NCI-H2107 treated with DMSO at 0.1 percent for 48 hours (cell line): ENCODE measurements around the gene ZNF354B.
"Not testable (repeated sequence)": the region's sequence is repeated elsewhere in the genome, so short reads cannot be mapped to it uniquely, and the experiment has no call there.

Experiments used
- DNase-seq: peaks from one replicate; lab custom pipeline; 2025; ENCODE audit not compliant: unreplicated experiment; lab: John Stamatoyannopoulos, UW

Gene ZNF354B

GRCh38 chr5:178859625-178860521 is at the start of gene ZNF354B:
TSS of gene ZNF354B (plus strand) at chr5:178859953. CDS start at chr5:178861048, 1,095 bp downstream.
- DNase-seq, result peak; percentile 22

DNA sequence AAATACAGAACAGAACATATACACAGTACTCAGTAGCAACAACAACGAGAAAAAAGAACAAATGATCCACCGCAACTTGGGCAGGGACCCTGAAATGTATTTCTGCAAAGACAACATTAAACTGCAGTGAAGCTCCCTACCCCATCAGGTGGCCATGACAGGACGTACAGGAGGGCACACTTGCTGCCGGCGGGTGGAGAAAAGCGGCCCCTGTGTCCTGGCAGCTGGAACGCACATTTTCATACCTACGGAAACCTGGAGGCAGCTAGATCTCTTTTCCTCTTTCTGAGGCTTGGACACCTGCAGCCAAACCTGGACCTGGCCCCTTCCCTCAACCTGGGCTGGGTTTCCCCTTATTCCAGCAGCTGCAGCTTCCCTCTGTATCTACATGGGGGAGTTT is 42.2 kb upstream of the ZNF354B start:
- DNase-seq, result no peak

GRCh38 chr5:178818094-178818493 is 41.7 kb upstream of the ZNF354B start:
- no peak for DNase-seq

DNA sequence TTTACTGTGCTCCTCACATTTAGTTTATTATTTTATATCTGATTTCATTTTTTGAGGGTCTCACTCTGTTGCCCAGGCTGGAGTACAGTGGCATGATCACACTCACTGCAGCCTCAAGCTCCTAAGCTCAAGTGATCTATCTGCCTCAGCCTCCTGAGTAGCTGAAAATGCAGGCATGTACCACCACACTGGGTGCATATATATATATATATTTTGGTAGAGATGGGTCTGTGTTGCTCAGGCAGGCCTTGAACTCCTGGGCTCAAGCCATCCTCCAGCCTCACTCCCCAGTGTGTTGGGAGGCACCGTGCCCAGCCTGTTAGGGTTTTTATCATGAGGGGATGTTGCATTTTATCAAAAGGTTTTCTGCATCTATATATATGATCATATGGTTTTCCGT is 39.8 kb upstream of the ZNF354B start:
- DNase-seq, result no peak

DNA sequence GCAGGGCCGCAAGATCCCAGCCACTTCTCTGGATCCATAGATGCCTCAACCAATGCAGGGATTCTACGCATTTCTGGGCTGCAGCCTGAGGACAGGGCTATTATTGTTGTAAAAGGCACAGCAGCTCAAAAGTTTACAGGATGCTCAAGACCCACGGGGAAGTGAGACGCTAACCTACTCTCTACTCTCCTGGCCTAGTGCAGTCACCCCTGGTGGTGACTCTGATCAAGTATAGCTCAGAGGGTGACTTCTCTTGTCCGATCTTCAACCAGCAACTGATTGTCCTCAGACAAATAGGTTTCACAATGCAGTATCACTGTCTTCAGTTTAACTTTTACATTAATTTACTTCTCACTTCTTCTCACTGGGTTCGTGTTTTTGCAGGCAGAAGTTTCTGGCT is 34.3 kb upstream of the ZNF354B start:
- DNase-seq, result no peak

GRCh38 chr5:178826216-178826615 is 33.5 kb upstream of the ZNF354B start:
- no peak for DNase-seq

GRCh38 chr5:178827636-178828035 is 32.1 kb upstream of the ZNF354B start:
- DNase-seq, result no peak

GRCh38 chr5:178831049-178831448 is 28.7 kb upstream of the ZNF354B start:
- no peak for DNase-seq

DNA sequence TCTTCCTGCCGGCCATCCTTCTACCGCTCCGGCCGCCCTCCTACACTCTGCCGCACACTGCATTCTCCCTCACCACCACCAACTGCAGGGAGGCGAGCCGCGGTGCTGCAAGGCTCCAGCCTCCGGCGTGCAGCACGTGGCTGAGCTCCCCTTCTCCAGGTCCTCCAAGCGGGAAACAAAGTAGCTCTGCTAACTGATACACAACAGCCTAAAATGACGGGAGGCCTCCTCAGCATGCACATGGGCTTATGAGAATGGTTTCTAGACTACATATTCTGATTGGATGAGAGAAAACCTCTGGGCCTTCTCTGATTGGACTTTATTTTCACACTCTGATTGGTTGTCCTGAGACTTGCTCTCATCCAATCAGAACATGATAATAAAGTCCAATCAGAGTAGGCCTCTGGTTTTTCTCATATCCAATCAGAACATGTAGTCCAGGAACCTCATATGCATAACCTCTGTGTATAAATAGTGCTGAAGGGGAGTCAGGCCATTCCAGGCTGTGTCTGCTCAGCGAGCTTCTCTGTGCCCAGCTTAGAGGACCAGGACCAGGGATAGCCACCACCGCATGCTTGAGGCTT is 27.0 kb upstream of the ZNF354B start:
- DNase-seq, result no peak

DNA sequence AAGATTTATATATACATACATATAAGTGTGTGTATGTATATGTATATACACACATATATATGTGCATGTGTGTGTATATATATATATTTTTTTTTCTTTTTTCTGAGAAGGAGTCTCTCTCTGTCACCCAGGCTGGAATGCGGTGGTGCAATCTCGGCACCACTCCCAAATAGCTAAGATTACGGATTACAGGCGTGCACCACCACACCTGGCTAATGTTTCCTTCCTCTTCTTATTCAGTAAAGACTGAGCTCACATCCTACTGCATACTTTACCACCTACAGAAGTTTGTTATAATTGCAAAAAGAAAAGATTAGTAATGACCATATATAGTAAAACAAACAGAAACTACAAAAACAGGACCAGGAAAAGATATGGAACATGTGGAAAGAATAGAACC is 23.1 kb upstream of the ZNF354B start:
- no peak for DNase-seq

- DNase-seq, result not testable (repeated sequence)
Observed at GRCh38 chr5:178838695-178839318, 20.9 kb upstream of the ZNF354B start.

DNA sequence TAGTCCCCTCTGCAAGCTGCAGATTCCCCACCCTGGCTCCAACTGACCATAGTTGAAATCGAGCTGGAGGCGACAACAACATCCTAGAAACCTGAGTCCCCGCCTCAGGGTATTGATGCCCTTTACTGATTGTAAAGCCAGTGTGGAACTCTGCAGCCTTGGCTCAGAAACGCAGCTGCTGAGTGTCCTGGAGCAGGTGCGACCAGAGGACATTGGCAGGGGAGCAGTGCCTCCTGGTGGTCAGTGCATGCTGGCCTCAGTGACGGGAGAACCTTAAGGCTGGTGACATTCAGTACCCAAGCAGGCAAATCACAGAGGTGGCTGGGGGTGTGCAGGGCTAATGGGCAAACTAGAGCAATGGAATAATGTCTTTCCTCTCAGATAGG is 20.4 kb upstream of the ZNF354B start:
- DNase-seq, result no peak

- not testable (repeated sequence) for DNase-seq
Observed at GRCh38 chr5:178840399-178840798, 19.4 kb upstream of the ZNF354B start.

DNA sequence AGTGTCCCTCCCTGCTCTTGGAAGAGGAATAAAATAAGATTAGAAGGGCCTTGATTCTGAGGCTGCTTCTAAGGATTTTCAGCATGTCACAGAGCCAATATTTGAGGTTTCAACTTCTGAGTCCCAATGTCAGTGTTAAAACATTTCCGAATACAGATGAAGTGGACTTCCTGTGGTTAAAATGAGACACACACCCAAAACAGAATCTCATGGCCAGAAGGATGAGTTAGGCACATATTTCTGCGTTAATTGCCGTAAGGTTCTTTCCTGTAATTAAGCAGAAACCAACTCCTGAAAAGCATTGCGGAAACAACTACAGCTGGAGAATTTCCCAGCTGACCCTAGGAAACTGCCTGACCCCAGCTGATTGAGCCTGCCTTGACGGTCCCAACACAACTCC is 10.4 kb upstream of the ZNF354B start:
- DNase-seq, result no peak

- no peak for DNase-seq
Observed at GRCh38 chr5:178851951-178852350, 7.8 kb upstream of the ZNF354B start.

DNA sequence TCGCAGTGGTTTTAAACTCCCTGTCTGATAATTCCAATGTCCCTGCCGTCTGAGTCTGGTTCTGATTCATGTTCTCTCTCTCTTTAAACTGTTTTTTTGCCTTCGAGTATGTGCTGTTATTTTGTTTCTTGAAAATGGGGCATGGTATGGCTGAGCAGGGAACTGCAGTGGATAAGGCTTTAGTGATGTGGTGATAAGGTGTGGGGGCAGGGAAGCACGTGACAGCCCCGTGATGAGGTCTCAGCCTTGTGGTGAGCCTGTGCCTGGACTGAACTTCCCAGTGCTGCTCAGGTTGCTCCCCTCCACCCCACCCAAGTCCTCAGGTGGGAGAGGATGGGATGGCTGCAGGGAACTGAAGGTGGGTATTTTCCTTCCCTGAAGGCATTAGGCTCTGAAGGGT is 5.5 kb upstream of the ZNF354B start:
- no peak for DNase-seq

- DNase-seq, result not testable (repeated sequence)
Observed at GRCh38 chr5:178860615-178861014, 862 bp downstream of the ZNF354B start.

DNA sequence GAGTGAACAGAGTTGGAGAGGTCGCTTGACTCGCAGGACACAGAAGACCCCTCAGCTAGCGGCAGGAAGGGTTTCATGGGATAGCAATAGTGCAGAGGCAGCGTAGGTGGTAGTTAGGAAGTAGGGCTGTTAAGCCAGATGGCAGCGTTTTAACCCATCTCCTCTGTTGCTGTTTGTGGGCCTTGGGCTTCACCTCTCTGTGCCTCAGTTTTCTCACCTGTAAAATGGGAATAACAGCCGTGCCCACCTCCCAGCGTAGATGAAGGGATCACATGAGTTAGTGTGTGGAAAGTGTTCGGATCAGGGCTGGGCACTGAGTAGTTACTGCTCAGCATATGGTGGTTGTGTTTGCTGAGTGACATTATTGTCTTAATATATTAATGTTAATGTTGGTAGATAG is 1.9 kb downstream of the ZNF354B start:
- no peak for DNase-seq

DNA sequence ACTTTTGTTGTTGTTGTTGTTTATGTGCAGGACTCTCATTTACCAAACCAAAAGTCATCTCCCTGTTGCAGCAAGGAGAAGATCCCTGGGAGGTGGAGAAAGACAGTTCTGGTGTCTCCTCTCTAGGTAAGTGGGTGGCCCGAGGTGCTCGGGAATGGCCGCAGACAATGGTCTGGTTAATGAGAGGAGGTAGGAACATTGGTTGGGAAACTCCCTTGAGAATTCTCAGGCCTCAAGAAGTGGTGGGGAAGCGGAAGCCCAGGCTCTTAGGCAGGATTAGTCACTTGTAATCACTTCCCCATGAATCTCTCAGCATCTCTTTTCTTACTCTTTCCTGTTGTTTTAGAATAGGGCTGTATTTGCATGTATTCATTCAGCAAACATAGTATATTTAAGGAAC is 7.2 kb downstream of the ZNF354B start:
- no peak for DNase-seq

DNA sequence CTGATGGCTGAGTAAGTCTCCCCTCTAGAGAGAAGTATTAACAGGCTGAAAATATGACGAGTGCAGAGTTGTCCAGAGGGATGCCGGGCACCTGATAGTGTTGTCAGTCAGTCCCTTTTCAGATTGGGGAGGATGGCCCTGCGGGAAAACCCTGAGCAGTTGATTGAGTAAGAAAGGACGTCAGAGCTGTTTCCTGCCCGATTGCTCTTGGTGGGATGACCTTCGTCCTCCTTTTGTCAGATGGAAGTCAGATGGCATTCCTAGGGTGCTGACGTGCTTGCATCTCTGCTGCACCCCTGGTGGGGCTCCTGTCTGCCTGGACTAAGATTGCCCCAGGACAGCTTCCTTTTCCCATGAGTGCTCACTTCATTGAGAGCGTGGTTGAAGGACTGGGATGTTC is 9.8 kb downstream of the ZNF354B start:
- no peak for DNase-seq

DNA sequence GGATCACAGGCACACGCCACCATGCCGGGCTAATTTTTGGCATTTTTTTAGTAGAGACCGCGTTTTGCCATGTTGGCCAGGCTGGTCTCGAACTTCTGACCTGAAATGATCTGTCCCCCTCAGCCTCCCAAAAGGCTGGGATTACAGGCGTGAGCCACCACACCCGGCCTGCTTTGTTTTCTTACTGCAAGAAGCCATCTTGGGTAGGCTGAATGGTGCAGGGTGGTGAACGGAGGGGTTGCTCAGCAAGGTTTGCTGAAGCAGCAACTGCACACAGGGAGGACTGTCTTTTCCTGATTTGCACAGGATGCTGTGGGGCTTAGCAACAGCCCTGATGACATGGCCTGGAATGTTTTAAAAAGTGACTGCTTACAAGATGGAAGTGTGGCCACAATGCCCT is 10.7 kb downstream of the ZNF354B start:
- DNase-seq, result no peak

- no peak for DNase-seq
Observed at GRCh38 chr5:178872302-178872701, 12.5 kb downstream of the ZNF354B start.
